ENCODE data around the gene CDH4. TPM values are rescaled to one million over a fixed set of nuclear protein-coding genes. Genes with fewer than 3 reads are reported as not detected.

Gene CDH4
- total and polyA plus RNA-seq, 9 of the 15 experiments (the other 6 are each of a cell fraction or from before 2014, with no cell fraction given): 0.04 TPM; not detected in 8

DNA sequence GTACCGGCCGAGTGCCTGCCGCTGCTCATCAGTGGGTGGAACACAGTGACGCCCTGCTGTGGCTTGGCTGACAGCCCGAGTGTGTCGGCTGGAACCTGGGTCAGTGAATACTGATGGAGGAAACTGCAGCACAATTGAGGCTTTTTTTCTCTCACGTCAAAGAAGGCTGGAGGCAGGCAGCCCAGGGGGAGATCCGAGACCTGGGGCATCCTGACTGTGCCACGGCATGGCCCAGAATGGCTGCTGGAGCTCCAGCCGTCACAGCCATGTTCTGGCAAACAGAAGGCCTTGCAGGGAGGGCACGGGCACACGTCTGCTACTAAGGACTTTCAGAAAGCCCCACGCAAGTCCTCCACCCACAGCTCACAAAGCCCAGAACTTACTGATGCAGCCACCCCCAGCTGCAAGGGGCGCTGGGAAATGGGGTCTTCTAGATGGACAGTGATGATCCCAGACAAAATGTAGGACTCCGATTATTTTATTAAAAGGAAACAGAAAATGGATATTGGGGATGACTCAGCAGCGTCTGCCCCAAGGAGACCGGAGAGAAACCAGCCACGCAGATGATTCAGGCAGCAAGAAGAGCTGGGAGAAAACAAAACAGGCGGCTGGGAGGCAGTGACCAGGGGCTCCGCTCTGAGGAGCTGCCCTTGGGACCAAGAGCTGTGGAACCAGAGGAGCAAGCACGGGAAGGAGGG is 673.6 kb downstream of the CDH4 start:
- peaks cover 6 to 44% of the 10 kb centered on the region in 2 experiments; a peak in 4 of 5 replicates for H3K4me1 ChIP-seq (replicated peaks in 1 of 2; ENCODE audit: control insufficient read depth in 2 of 2, insufficient read depth in 2 of 2, low read length in 2 of 2)
- WGBS (ENCODE audit: insufficient coverage, low coverage, missing lambda C conversion rate): 1% methylated on average over 18 of the region's 21 CpGs
- H3K36me3 ChIP-seq (ENCODE audit: control insufficient read depth, insufficient read depth, low read length): no peaks in the 10 kb centered on the region
- H3K27ac ChIP-seq (ENCODE audit: extremely low read depth, low read depth, low read length): no peak overlapping the region
- H3K9ac ChIP-seq (ENCODE audit: insufficient read depth in 1 of 2, low read depth in 2 of 2, low read length in 2 of 2): peak overlapping the region in 1 of 2 experiments; percentile 35; a peak in 2 of 4 replicates
- no peaks in the 10 kb centered on the region for H3K79me2 ChIP-seq (ENCODE audit: control insufficient read depth, insufficient read depth, low read length)
- H3K9me3 ChIP-seq (replicated peaks; ENCODE audit: control insufficient read depth, insufficient read depth, low read depth, low read length): no peaks in the 10 kb centered on the region; the same call in 1 of the 2 replicates
- no peak overlapping the region for H3K4me3 ChIP-seq
- intact Hi-C loops (cut with micrococcal nuclease) (no loop called here), in situ Hi-C loops (cut with MboI) (no loop called here)
- H3K4me2 ChIP-seq (ENCODE audit: insufficient read depth, low read length): no peak overlapping the region
- CTCF ChIA-PET (ENCODE audit: low intra/inter-chr PET ratio): no interaction called here
- ATAC-seq (peak; percentile 70), FAIRE-seq (peak; percentile 19), DNase-seq (ENCODE audit: extremely low read depth in 1 of 4, low spot score in 3 of 4) (peak; percentile 33 to 50 (median 44))
- POLR2A ChIA-PET: no interaction called here
- H3K9me1 ChIP-seq (ENCODE audit: control insufficient read depth, insufficient read depth, low read length): no peaks in the 10 kb centered on the region
- peaks cover 24 to 76% of the 10 kb centered on the region in 2 experiments for H3K27me3 ChIP-seq (ENCODE audit: control insufficient read depth in 2 of 2, insufficient read depth in 2 of 2, low read length in 2 of 2)
- H2AFZ ChIP-seq (ENCODE audit: low read depth, low read length): no peak overlapping the region
- no TSS peak for BruUV-seq (replicated peaks)
- peaks cover 4% of the 10 kb centered on the region; the same call in 1 of the 2 replicates for H4K20me1 ChIP-seq (replicated peaks; ENCODE audit: control insufficient read depth, insufficient read depth, low read length)
- 0 out of 2 replicates have a peak, but pooled peaks have one; percentile 18 for TF ChIP-seq MAFF (IDR thresholded peaks at IDR 0.05; ENCODE audit: low read length)
- TF ChIP-seq ZNF764 (CRISPR knock-in tag; IDR thresholded peaks at IDR 0.05; ENCODE audit: low read depth): no peak
- TF ChIP-seq MAFK (IDR thresholded peaks at IDR 0.05; ENCODE audit: low read length): peak; percentile 22; the same call in 1 of the 2 replicates
- no peak for TF ChIP-seq ZNF318 (IDR thresholded peaks at IDR 0.05; ENCODE audit: borderline replicate concordance in 1 of 2, low read depth in 1 of 2)
- TF ChIP-seq NFE2L1 (tag; IDR thresholded peaks at IDR 0.05; ENCODE audit: borderline replicate concordance, low read depth): peak; percentile 33; the same call in 1 of the 2 replicates
- TF ChIP-seq, protein P1, sequence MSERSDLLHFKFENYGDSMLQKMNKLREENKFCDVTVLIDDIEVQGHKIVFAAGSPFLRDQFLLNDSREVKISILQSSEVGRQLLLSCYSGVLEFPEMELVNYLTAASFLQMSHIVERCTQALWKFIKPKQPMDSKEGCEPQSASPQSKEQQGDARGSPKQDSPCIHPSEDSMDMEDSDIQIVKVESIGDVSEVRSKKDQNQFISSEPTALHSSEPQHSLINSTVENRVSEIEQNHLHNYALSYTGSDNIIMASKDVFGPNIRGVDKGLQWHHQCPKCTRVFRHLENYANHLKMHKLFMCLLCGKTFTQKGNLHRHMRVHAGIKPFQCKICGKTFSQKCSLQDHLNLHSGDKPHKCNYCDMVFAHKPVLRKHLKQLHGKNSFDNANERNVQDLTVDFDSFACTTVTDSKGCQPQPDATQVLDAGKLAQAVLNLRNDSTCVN (CRISPR knock-in tag; IDR thresholded peaks at IDR 0.05): no peak
- no peak for TF ChIP-seq KHSRP (IDR thresholded peaks at IDR 0.05)
- no peak for TF ChIP-seq CREM (IDR thresholded peaks at IDR 0.05; ENCODE audit: low read depth)
